ENCODE measurements around the gene TBATA. TPM values are rescaled to one million over a fixed set of nuclear protein-coding genes. Genes with fewer than 3 reads are reported as not detected.

The TBATA gene
- polyA plus RNA-seq, 1 experiment = not detected

- Histone ChIP-seq H3K4me3 (ENCODE audit: low read depth, low read length) (no peak overlapping the region), H3K27me3 (ENCODE audit: control insufficient read depth, insufficient read depth, low read length) (peaks cover 7% of the 10 kb centered on the region), H3K36me3 (ENCODE audit: control insufficient read depth, insufficient read depth, low read length) (no peaks in the 10 kb centered on the region)
- no peak for TF ChIP-seq CTCF (IDR thresholded peaks at IDR 0.05; ENCODE audit: insufficient read depth, low read depth, low read length)
- no peak for DNase-seq (ENCODE audit: low read depth)
- ChIA-PET CTCF (interaction anchor here (0.8 kb wide), 1 partner anchor 231 kb away, joined by 3 read pairs; no protein-coding TSS in a partner anchor), POLR2A (no interaction called here)
These were observed 3.0 kb downstream of the TBATA start for GRCh38 chr10:70782086-70782745.

GRCh38 chr10:70781461-70782051 lies 3.6 kb downstream of the TBATA start:
- ChIA-PET POLR2A (no interaction called here), CTCF (interaction anchor here (0.6 to 0.8 kb wide), 2 partner anchors 231 to 388 kb away, joined by 3 read pairs; no protein-coding TSS in a partner anchor)
- DNase-seq (ENCODE audit: low read depth) = no peak
- Histone ChIP-seq H3K4me3 (ENCODE audit: low read depth, low read length) (no peak overlapping the region), H3K27me3 (ENCODE audit: control insufficient read depth, insufficient read depth, low read length) (peaks cover 7% of the 10 kb centered on the region), H3K36me3 (ENCODE audit: control insufficient read depth, insufficient read depth, low read length) (no peaks in the 10 kb centered on the region)
- TF ChIP-seq CTCF (IDR thresholded peaks at IDR 0.05; ENCODE audit: insufficient read depth, low read depth, low read length) = no peak

GRCh38 chr10:70780772-70781171 lies 4.4 kb downstream of the TBATA start:
- POLR2A ChIA-PET = no interaction called here
- no peak for TF ChIP-seq CTCF (IDR thresholded peaks at IDR 0.05; ENCODE audit: insufficient read depth, low read depth, low read length)
- H3K36me3 ChIP-seq (ENCODE audit: control insufficient read depth, insufficient read depth, low read length) = no peaks in the 10 kb centered on the region
- H3K27me3 ChIP-seq (ENCODE audit: control insufficient read depth, insufficient read depth, low read length) = peaks cover 8% of the 10 kb centered on the region
- H3K4me3 ChIP-seq (ENCODE audit: low read depth, low read length) = no peak overlapping the region
- DNase-seq (ENCODE audit: low read depth) = no peak
- CTCF ChIA-PET = interaction anchor here (0.6 kb wide), 1 partner anchor 388 kb away, joined by 3 read pairs; no protein-coding TSS in a partner anchor

DNA sequence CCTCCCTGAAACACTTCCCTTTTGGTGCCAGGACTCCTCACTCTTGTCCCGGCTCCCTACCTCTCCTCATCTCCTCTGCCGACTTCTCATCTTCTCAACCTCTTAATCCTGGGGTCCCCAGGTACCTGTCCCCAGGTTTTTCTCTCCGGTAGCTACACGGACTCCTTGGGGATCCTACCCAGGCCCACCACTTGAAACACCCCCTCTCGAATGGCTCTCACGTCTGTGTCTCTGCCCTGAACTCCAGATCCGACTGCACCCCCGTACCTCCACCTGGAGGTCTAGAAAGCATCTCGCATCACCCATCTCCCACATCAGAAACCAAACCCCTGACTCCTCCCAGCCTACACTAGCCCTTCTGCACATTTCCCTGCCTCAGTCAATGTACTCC lies 4.8 kb downstream of the TBATA start:
- CTCF ChIA-PET = interaction anchor here (1.4 kb wide), 1 partner anchor 160 kb away, joined by 4 read pairs; no protein-coding TSS in a partner anchor
- Histone ChIP-seq H3K27me3 (ENCODE audit: control insufficient read depth, insufficient read depth, low read length) (peaks cover 9% of the 10 kb centered on the region), H3K4me3 (ENCODE audit: low read depth, low read length) (no peak overlapping the region), H3K36me3 (ENCODE audit: control insufficient read depth, insufficient read depth, low read length) (no peaks in the 10 kb centered on the region)
- DNase-seq (ENCODE audit: low read depth) = no peak
- POLR2A ChIA-PET = no interaction called here
- TF ChIP-seq CTCF (IDR thresholded peaks at IDR 0.05; ENCODE audit: insufficient read depth, low read depth, low read length) = no peak

DNA sequence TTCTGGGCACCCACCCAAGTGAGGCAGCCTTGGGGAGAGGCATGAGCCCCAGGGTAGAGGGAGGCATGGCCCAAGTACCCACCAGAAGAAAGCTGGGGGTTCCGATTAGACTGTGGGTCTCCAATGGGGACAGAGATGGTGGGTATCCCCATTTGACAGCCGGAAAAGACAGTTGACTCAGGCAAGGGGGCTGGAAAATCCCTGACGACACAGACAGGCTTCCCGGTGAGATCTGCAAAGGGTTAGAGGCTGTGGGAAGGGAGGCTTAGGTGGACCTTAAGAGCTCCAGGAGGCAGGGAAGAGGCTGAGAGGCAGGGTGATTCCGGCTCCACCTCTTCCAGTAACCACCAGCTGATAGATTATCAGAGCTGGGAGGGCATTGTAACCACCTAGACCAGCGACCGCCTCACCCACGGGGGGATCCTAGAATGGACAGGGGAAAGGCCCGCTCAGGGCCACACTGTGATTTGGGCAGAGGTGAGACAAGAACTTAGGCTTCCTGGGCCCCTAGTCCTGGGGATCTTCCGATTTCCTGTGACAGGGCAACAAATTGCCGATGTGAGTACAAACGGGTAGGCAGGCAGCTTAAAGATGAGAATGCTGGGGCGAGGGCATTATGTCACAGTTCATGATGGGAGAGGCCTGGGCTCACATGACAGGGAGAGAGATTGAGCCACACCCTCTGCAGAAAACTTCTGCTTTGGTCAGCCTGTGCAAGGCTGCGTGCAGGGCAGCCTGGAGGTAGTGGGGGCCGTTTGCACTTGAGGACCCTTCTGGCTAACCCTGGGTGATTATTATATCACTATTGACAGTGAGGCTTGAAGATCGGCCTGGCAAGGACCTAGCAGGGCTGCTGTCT lies 5.4 kb downstream of the TBATA start:
- POLR2A ChIA-PET = no interaction called here
- Histone ChIP-seq H3K4me3 (ENCODE audit: low read depth, low read length) (no peak overlapping the region), H3K27me3 (ENCODE audit: control insufficient read depth, insufficient read depth, low read length) (peaks cover 10% of the 10 kb centered on the region), H3K36me3 (ENCODE audit: control insufficient read depth, insufficient read depth, low read length) (no peaks in the 10 kb centered on the region)
- CTCF ChIA-PET = interaction anchor here (1.4 kb wide), 1 partner anchor 160 kb away, joined by 4 read pairs; no protein-coding TSS in a partner anchor
- DNase-seq (ENCODE audit: low read depth) = no peak
- TF ChIP-seq CTCF (IDR thresholded peaks at IDR 0.05; ENCODE audit: insufficient read depth, low read depth, low read length) = no peak

All from BJ (cell line).